DOHH2 (cell line): ENCODE data around the gene GUCY1A1.

Source experiments
- EZH2phosphoT487 ChIP-seq: fragments of 200-600 bp; sonication (generic); IDR thresholded peaks from 2 replicates; pipeline ENCODE4 v1.6.1; 2017; ENCODE audit warnings: borderline replicate concordance, mild to moderate bottlenecking, antibody characterized with exemption, low read length, moderate library complexity, mixed read lengths
- TF ChIP-seq, protein P1 (sequence below): fragments of 200-600 bp; sonication (generic); IDR thresholded peaks from one replicate; pipeline ENCODE4 v1.5.1; 2014; ENCODE audit warnings: antibody characterized with exemption, mild to moderate bottlenecking, low read depth, low read length; ENCODE audit not compliant: poor library complexity, severe bottlenecking

DNA sequence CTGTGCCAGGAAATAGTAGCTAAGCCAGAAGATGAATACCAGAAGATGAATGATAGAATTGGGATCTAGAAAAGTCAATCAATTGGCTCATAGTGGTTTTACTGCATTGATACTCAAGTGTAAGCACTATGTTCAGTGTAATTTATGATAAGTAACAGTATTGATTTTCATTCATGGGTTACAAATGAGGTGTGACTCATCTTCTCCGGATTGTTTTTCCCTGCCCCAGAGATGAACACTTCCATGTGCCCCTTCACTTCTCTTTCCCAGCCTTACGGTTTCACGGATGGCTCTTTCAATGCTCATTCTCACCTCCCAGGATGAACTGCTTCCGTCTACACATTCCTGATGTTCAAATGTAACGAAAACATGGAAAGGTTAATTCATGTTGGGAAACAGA lies 82.4 kb downstream of the GUCY1A1 start:
- TF ChIP-seq, protein P1, sequence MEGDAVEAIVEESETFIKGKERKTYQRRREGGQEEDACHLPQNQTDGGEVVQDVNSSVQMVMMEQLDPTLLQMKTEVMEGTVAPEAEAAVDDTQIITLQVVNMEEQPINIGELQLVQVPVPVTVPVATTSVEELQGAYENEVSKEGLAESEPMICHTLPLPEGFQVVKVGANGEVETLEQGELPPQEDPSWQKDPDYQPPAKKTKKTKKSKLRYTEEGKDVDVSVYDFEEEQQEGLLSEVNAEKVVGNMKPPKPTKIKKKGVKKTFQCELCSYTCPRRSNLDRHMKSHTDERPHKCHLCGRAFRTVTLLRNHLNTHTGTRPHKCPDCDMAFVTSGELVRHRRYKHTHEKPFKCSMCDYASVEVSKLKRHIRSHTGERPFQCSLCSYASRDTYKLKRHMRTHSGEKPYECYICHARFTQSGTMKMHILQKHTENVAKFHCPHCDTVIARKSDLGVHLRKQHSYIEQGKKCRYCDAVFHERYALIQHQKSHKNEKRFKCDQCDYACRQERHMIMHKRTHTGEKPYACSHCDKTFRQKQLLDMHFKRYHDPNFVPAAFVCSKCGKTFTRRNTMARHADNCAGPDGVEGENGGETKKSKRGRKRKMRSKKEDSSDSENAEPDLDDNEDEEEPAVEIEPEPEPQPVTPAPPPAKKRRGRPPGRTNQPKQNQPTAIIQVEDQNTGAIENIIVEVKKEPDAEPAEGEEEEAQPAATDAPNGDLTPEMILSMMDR, result no peak
- no peak for TF ChIP-seq EZH2phosphoT487
